GM12864 (cell line): ENCODE data around the gene OR2V2.

Experiments
- DNase-seq: peaks from one replicate; pipeline ENCODE4 v3.0.0-alpha.2; 2011; ENCODE audit warnings: low read depth
- H3K4me3 ChIP-seq: 2 replicates; pipeline ENCODE4 v1.5.1; 2011; ENCODE audit warnings: mild to moderate bottlenecking, low read depth, low read length, control low read depth
- CTCF ChIP-seq: IDR thresholded peaks from 2 replicates; pipeline ENCODE4 v1.5.1; 2011; ENCODE audit warnings: low read depth, mild to moderate bottlenecking, moderate library complexity, low read length, control low read depth, inconsistent platforms; ENCODE audit errors: missing control alignments

The OR2V2 gene

GRCh38 chr5:181114284-181114843 is 33.0 kb upstream of the OR2V2 start:
- no peak overlapping the region for H3K4me3 ChIP-seq
- DNase-seq: no peak
- no peak for TF ChIP-seq CTCF

- H3K4me3 ChIP-seq: no peak overlapping the region
- no peak for TF ChIP-seq CTCF
- no peak for DNase-seq
Measured at GRCh38 chr5:181114844-181115778, 32.3 kb upstream of the OR2V2 start.

GRCh38 chr5:181118369-181118768 is 29.0 kb upstream of the OR2V2 start:
- no peak for TF ChIP-seq CTCF
- no peak for DNase-seq
- H3K4me3 ChIP-seq: no peak overlapping the region

GRCh38 chr5:181119105-181119504 is 28.3 kb upstream of the OR2V2 start:
- TF ChIP-seq CTCF: no peak
- DNase-seq: no peak
- H3K4me3 ChIP-seq: no peak overlapping the region

- no peak for TF ChIP-seq CTCF
- DNase-seq: no peak
- no peak overlapping the region for H3K4me3 ChIP-seq
Measured at GRCh38 chr5:181120306-181120705, 27.1 kb upstream of the OR2V2 start.

GRCh38 chr5:181120761-181121160 is 26.6 kb upstream of the OR2V2 start:
- no peak for DNase-seq
- no peak for TF ChIP-seq CTCF
- no peak overlapping the region for H3K4me3 ChIP-seq
